ENCODE data around the gene TLK2.

TLK2 gene

GRCh38 chr17:62658136-62658920 lies 179.7 kb downstream of the TLK2 start:
- TF ChIP-seq SIN3A (IDR thresholded peaks at IDR 0.05; ENCODE audit: borderline replicate concordance, insufficient read depth, low read length): no peak
- no peak for TF ChIP-seq TAF1 (IDR thresholded peaks at IDR 0.05; ENCODE audit: borderline replicate concordance, insufficient read depth, low read length)
- TF ChIP-seq POLR2AphosphoS5 (IDR thresholded peaks at IDR 0.05; ENCODE audit: low read depth, low read length): no peak
- TF ChIP-seq REST (IDR thresholded peaks at IDR 0.05; ENCODE audit: insufficient read depth in 1 of 2, low read depth in 2 of 2, low read length in 2 of 2): no peak
- no peak for TF ChIP-seq FOXP2 (optimal IDR thresholded peaks at IDR 0.05; ENCODE audit: borderline replicate concordance, extremely low read depth, extremely low read length, insufficient read depth)

- TF ChIP-seq TAF1 (IDR thresholded peaks at IDR 0.05; ENCODE audit: borderline replicate concordance, insufficient read depth, low read length) (no peak), SIN3A (IDR thresholded peaks at IDR 0.05; ENCODE audit: borderline replicate concordance, insufficient read depth, low read length) (no peak), REST (IDR thresholded peaks at IDR 0.05; ENCODE audit: insufficient read depth in 1 of 2, low read depth in 2 of 2, low read length in 2 of 2) (no peak), FOXP2 (optimal IDR thresholded peaks at IDR 0.05; ENCODE audit: borderline replicate concordance, extremely low read depth, extremely low read length, insufficient read depth) (no peak), POLR2AphosphoS5 (IDR thresholded peaks at IDR 0.05; ENCODE audit: low read depth, low read length) (no peak)
Observed at GRCh38 chr17:62660629-62661118, 182.0 kb downstream of the TLK2 start.

GRCh38 chr17:62661337-62661736 lies 182.7 kb downstream of the TLK2 start:
- TF ChIP-seq FOXP2 (optimal IDR thresholded peaks at IDR 0.05; ENCODE audit: borderline replicate concordance, extremely low read depth, extremely low read length, insufficient read depth): no peak
- TF ChIP-seq SIN3A (IDR thresholded peaks at IDR 0.05; ENCODE audit: borderline replicate concordance, insufficient read depth, low read length): no peak
- TF ChIP-seq TAF1 (IDR thresholded peaks at IDR 0.05; ENCODE audit: borderline replicate concordance, insufficient read depth, low read length): no peak
- no peak for TF ChIP-seq POLR2AphosphoS5 (IDR thresholded peaks at IDR 0.05; ENCODE audit: low read depth, low read length)
- no peak for TF ChIP-seq REST (IDR thresholded peaks at IDR 0.05; ENCODE audit: insufficient read depth in 1 of 2, low read depth in 2 of 2, low read length in 2 of 2)

GRCh38 chr17:62662855-62663254 lies 184.2 kb downstream of the TLK2 start:
- TF ChIP-seq TAF1 (IDR thresholded peaks at IDR 0.05; ENCODE audit: borderline replicate concordance, insufficient read depth, low read length) (no peak), SIN3A (IDR thresholded peaks at IDR 0.05; ENCODE audit: borderline replicate concordance, insufficient read depth, low read length) (no peak)

Data from PFSK-1 (cell line).